H9 (cell line): ENCODE data around the gene SELE. TPM values are rescaled to one million over a fixed set of nuclear protein-coding genes. Genes with fewer than 3 reads are reported as not detected.

Source experiments
- DNase-seq: peaks from one replicate; pipeline ENCODE4 v3.0.0-alpha.2; 2017
- H2AFZ ChIP-seq: one replicate; pipeline ENCODE4 v1.6.1; 2013; ENCODE audit warnings: mild to moderate bottlenecking, low read length, control low read depth, moderate library complexity
- H2AK5ac ChIP-seq: 2 replicates; pipeline ENCODE4 v1.6.1; 2013; ENCODE audit warnings: low read length, control low read depth, mixed read lengths; ENCODE audit not compliant: insufficient read length
- H2BK120ac ChIP-seq: one replicate; pipeline ENCODE4 v1.6.1; 2013; ENCODE audit warnings: low read depth, mild to moderate bottlenecking, low read length, control low read depth, inconsistent platforms; ENCODE audit not compliant: poor library complexity, severe bottlenecking
- H2BK12ac ChIP-seq: 2 replicates; pipeline ENCODE4 v1.6.1; 2013; ENCODE audit warnings: low read length, control low read depth, mixed read lengths, low read depth; ENCODE audit not compliant: insufficient read length
- H2BK15ac ChIP-seq: 2 replicates; pipeline ENCODE4 v1.6.1; 2013; ENCODE audit warnings: low read depth, low read length, control low read depth
- H2BK20ac ChIP-seq: one replicate; pipeline ENCODE4 v1.6.1; 2013; ENCODE audit warnings: low read depth, mild to moderate bottlenecking, low read length, control low read depth, inconsistent platforms; ENCODE audit not compliant: poor library complexity, severe bottlenecking
- H2BK5ac ChIP-seq: 2 replicates; pipeline ENCODE4 v1.6.1; 2013; ENCODE audit warnings: low read length, control low read depth, mixed read lengths; ENCODE audit not compliant: insufficient read length
- H3K14ac ChIP-seq: 2 replicates; pipeline ENCODE4 v1.6.1; 2013; ENCODE audit warnings: low read length, control low read depth; ENCODE audit not compliant: insufficient read depth
- H3K18ac ChIP-seq: 2 replicates; pipeline ENCODE4 v1.6.1; 2013; ENCODE audit warnings: low read depth, mild to moderate bottlenecking, mixed read lengths, low read length, control low read depth; ENCODE audit not compliant: insufficient read length
- H3K23ac ChIP-seq: 2 replicates; pipeline ENCODE4 v1.6.1; 2013; ENCODE audit warnings: low read length, control low read depth, mixed read lengths, low read depth; ENCODE audit not compliant: insufficient read length
- H3K23me2 ChIP-seq: 2 replicates; pipeline ENCODE4 v1.6.1; 2013; ENCODE audit warnings: low read depth, mild to moderate bottlenecking, mixed read lengths, low read length, control low read depth; ENCODE audit not compliant: insufficient read length, poor library complexity, severe bottlenecking
- H3K27ac ChIP-seq: 2 replicates; pipeline ENCODE4 v1.5.1; 2013; ENCODE audit warnings: low read length, control low read depth, mixed read lengths, low read depth; ENCODE audit not compliant: insufficient read length
- H3K27me3 ChIP-seq: 2 replicates; pipeline ENCODE4 v1.6.1; 2013; ENCODE audit warnings: low read length, control low read depth, inconsistent platforms; ENCODE audit not compliant: insufficient read depth
- H3K4ac ChIP-seq: 2 replicates; pipeline ENCODE4 v1.6.1; 2013; ENCODE audit warnings: low read depth, mild to moderate bottlenecking, control low read depth, inconsistent platforms, low read length, moderate library complexity
- H3K4me1 ChIP-seq: 2 replicates; pipeline ENCODE4 v1.6.1; 2013; ENCODE audit warnings: low read length, control low read depth, inconsistent platforms; ENCODE audit not compliant: insufficient read depth
- H3K4me2 ChIP-seq: 2 replicates; pipeline ENCODE4 v1.6.1; 2013; ENCODE audit warnings: low read length, control low read depth, mixed read lengths; ENCODE audit not compliant: insufficient read length, insufficient read depth
- H3K56ac ChIP-seq: 2 replicates; pipeline ENCODE4 v1.6.1; 2013; ENCODE audit warnings: low read depth, mild to moderate bottlenecking, mixed read lengths, low read length, control low read depth; ENCODE audit not compliant: insufficient read length
- H3K79me1 ChIP-seq: 2 replicates; pipeline ENCODE4 v1.6.1; 2013; ENCODE audit warnings: low read depth, mild to moderate bottlenecking, moderate library complexity, low read length, control low read depth, inconsistent platforms; ENCODE audit not compliant: insufficient read depth, poor library complexity, severe bottlenecking
- H3K79me2 ChIP-seq: 2 replicates; pipeline ENCODE4 v1.6.1; 2013; ENCODE audit warnings: low read length, control low read depth, inconsistent platforms; ENCODE audit not compliant: insufficient read depth
- H3K9ac ChIP-seq: 2 replicates; pipeline ENCODE4 v1.6.1; 2013; ENCODE audit warnings: low read length, control low read depth, mixed read lengths; ENCODE audit not compliant: insufficient read length; ENCODE audit errors: extremely low read depth
- H3K9me3 ChIP-seq: one replicate; pipeline ENCODE4 v1.6.1; 2013; ENCODE audit warnings: low read depth, low read length, inconsistent platforms; ENCODE audit not compliant: control insufficient read depth
- H3T11ph ChIP-seq: one replicate; pipeline ENCODE4 v1.6.1; 2013; ENCODE audit warnings: mild to moderate bottlenecking, low read length, control low read depth, inconsistent platforms
- H4K20me1 ChIP-seq: one replicate; pipeline ENCODE4 v1.6.1; 2013; ENCODE audit not compliant: control insufficient read depth, insufficient read length, insufficient read depth
- H4K5ac ChIP-seq: 2 replicates; pipeline ENCODE4 v1.6.1; 2013; ENCODE audit warnings: low read depth, mild to moderate bottlenecking, mixed read lengths, low read length, control low read depth; ENCODE audit not compliant: insufficient read length
- H4K8ac ChIP-seq: replicated peaks from 2 replicates; pipeline ENCODE4 v1.6.1; 2013; ENCODE audit warnings: low read length, control low read depth, mixed read lengths, low read depth; ENCODE audit not compliant: insufficient read length
- H4K91ac ChIP-seq: 2 replicates; pipeline ENCODE4 v1.6.1; 2013; ENCODE audit warnings: low read depth, mild to moderate bottlenecking, moderate library complexity, mixed read lengths, low read length, control low read depth; ENCODE audit not compliant: insufficient read length
- H3K27ac Mint-ChIP-seq, 3 experiments: 2 replicates in 2 of 3; 3 replicates in 1 of 3; pipeline ENCODE4 v1.8.0; 2020 to 2021; ENCODE audit warnings: mixed read lengths in 3 of 3, mild to moderate bottlenecking in 1 of 3, moderate library complexity in 1 of 3
- H3K27me3 Mint-ChIP-seq: 2 replicates; pipeline ENCODE4 v1.8.0; 2021; ENCODE audit warnings: low read depth, mild to moderate bottlenecking, moderate library complexity, mixed read lengths
- H3K36me3 Mint-ChIP-seq, 3 experiments: 2 replicates in 2 of 3; 3 replicates in 1 of 3; pipeline ENCODE4 v1.8.0; 2020 to 2021; ENCODE audit warnings: low read depth in 3 of 3, mixed read lengths in 3 of 3; ENCODE audit not compliant: insufficient read depth in 1 of 3
- H3K4me1 Mint-ChIP-seq, 2 experiments: 2 replicates each; pipeline ENCODE4 v1.8.0; 2020; ENCODE audit warnings: mixed read lengths in 2 of 2
- H3K4me3 Mint-ChIP-seq, 2 experiments: 2 replicates in 1 of 2; 3 replicates in 1 of 2; pipeline ENCODE4 v1.8.0; 2020 to 2021; ENCODE audit warnings: mild to moderate bottlenecking in 2 of 2, mixed read lengths in 2 of 2, moderate library complexity in 1 of 2
- H3K9me3 Mint-ChIP-seq, 2 experiments: 2 replicates in 1 of 2; 3 replicates in 1 of 2; pipeline ENCODE4 v1.8.0; 2020; ENCODE audit warnings: mild to moderate bottlenecking in 2 of 2, mixed read lengths in 2 of 2, moderate library complexity in 1 of 2
- WGBS: extraction: QIAGEN DNeasy Blood & Tissue Kit; methylation state at CpG from one replicate; pipeline ENCODE4 v1.1.7; 2013; ENCODE audit warnings: missing lambda C conversion rate, low lambda C conversion rate, mixed read lengths; ENCODE audit not compliant: insufficient read length; ENCODE audit errors: extremely low coverage; 5-methylcytosine and 5-hydroxymethylcytosine counted together
- total RNA-seq: library from RNA; stranded (reverse); gene quantifications from 2 replicates; pipeline ENCODE4 v1.2.1, GENCODE V29; 2021
- TF ChIP-seq, protein P1 (sequence below): fragments of 200-600 bp; sonication (generic); conservative IDR thresholded peaks from 3 replicates; pipeline ENCODE4 v1.8.0; 2021; ENCODE audit warnings: antibody characterized with exemption, mild to moderate bottlenecking

The SELE gene
- total RNA-seq, 1 experiment from 2014 or later = not detected

DNA sequence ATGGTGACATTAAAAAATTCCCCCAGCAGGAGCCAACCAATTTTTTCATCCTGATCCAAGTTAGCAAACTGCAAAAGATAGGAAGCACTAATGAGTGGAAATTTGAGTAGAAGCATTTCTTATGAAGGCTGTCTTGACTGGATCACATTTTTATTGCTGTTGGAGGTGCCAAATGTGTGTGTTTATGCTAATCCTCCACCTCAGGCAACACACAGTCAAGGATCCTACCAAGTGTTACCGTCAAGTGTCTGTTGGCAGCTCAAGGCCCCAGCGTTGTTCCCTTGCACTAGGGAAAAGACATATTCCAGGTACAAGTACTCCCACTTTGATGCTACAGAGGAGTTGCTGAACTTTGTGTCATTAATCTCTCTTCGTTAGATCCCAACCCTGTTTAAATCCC, 42.6 kb upstream of the SELE start:
- no peak overlapping the region for H3K23ac ChIP-seq
- no peak overlapping the region for H2BK20ac ChIP-seq
- H3K4me2 ChIP-seq = no peak overlapping the region
- no peak overlapping the region for H2BK12ac ChIP-seq
- DNase-seq = no peak
- H3K23me2 ChIP-seq = no peaks in the 10 kb centered on the region
- H3K4me3 Mint-ChIP-seq = no peak overlapping the region
- no peaks in the 10 kb centered on the region; the same call in 1 of the 2 replicates for H3K27me3 Mint-ChIP-seq
- no peak overlapping the region for H2BK15ac ChIP-seq
- H3K18ac ChIP-seq = no peak overlapping the region
- H3T11ph ChIP-seq = no peak overlapping the region
- H3K4me1 Mint-ChIP-seq = peaks cover 17 to 25% of the 10 kb centered on the region in 2 experiments
- no peaks in the 10 kb centered on the region for H3K36me3 Mint-ChIP-seq
- no peak overlapping the region for H3K9ac ChIP-seq
- no peak overlapping the region for H2AFZ ChIP-seq
- H3K4me1 ChIP-seq = peaks cover 5% of the 10 kb centered on the region; the same call in 1 of the 2 replicates
- WGBS = no CpG with 5 or more reads among the region's 3 CpGs
- TF ChIP-seq, protein P1, sequence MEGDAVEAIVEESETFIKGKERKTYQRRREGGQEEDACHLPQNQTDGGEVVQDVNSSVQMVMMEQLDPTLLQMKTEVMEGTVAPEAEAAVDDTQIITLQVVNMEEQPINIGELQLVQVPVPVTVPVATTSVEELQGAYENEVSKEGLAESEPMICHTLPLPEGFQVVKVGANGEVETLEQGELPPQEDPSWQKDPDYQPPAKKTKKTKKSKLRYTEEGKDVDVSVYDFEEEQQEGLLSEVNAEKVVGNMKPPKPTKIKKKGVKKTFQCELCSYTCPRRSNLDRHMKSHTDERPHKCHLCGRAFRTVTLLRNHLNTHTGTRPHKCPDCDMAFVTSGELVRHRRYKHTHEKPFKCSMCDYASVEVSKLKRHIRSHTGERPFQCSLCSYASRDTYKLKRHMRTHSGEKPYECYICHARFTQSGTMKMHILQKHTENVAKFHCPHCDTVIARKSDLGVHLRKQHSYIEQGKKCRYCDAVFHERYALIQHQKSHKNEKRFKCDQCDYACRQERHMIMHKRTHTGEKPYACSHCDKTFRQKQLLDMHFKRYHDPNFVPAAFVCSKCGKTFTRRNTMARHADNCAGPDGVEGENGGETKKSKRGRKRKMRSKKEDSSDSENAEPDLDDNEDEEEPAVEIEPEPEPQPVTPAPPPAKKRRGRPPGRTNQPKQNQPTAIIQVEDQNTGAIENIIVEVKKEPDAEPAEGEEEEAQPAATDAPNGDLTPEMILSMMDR = no peak
- H3K9me3 Mint-ChIP-seq = no peaks in the 10 kb centered on the region
- H3K27ac ChIP-seq = no peak overlapping the region
- H4K91ac ChIP-seq = no peak overlapping the region
- H3K9me3 ChIP-seq = no peaks in the 10 kb centered on the region
- no peaks in the 10 kb centered on the region for H3K79me2 ChIP-seq
- H3K79me1 ChIP-seq = no peaks in the 10 kb centered on the region
- no peak overlapping the region for H2AK5ac ChIP-seq
- H3K27me3 ChIP-seq = no peaks in the 10 kb centered on the region
- no peak overlapping the region for H3K27ac Mint-ChIP-seq
- H3K56ac ChIP-seq = no peak overlapping the region
- no peak overlapping the region for H2BK120ac ChIP-seq
- no peak overlapping the region for H4K5ac ChIP-seq
- no peak overlapping the region for H3K4ac ChIP-seq
- no peak overlapping the region for H3K14ac ChIP-seq
- H4K20me1 ChIP-seq = no peaks in the 10 kb centered on the region
- no peak overlapping the region for H4K8ac ChIP-seq
- no peak overlapping the region for H2BK5ac ChIP-seq
